HG03097 (cell line): Measurements from ENCODE around the gene ATP5F1D.

Experiments
- ATAC-seq: cut with Tn5 transposase; IDR thresholded peaks from one replicate; pipeline ENCODE4 v1.9.1; 2021; ENCODE audit not compliant: unreplicated experiment, low FRiP score

The ATP5F1D gene

DNA sequence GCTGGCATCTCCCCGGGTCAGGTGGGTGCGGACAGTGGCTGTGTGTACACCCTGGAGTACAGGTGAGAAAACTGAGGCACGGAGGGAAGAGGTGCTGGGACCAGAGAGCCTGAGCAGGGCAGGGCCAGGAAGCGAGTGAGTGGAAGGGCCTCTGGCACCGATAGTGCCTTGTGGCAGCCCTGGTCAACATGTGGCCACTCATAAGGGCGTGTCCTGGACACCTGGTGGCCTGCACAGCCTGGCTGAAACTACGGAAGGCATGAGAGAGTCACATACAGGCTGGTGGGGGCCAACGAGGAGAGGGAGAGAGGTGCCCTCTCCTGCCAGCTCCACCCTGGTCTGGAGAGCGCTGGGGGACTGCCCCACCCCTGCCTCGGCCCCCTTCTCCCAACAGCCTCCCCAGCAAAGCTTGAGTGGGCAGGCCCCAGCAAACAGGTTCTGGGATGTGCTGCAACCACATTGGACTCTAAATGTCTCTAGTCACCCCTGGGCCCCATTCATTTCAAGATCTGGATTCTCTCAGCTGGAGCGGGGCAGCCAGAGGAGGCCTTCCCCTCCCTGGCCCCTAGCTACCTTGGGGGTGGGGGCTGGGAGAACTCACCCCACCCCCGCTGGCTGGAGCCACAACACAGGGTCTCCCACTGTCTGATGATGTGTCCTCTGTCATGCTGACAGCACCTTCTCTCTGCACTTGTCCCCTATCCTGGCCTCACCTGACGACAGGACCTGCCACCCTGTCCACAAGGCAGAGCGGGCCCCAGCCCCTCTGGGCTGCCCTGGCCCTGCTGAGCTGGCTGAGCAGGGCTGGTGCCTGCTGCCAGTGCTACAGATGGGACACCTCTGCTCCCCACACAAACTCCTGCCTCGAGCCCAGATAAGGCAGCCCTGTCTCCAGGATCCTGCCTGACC lies 9.6 kb upstream of the ATP5F1D start:
- ATAC-seq: no peak

GRCh38 chr19:1232652-1233072 lies 8.9 kb upstream of the ATP5F1D start:
- no peak for ATAC-seq

GRCh38 chr19:1233115-1233667 lies 8.4 kb upstream of the ATP5F1D start:
- no peak for ATAC-seq

GRCh38 chr19:1234051-1234954 lies 7.2 kb upstream of the ATP5F1D start:
- no peak for ATAC-seq

- no peak for ATAC-seq
Measured at GRCh38 chr19:1234955-1235380, 6.6 kb upstream of the ATP5F1D start.

DNA sequence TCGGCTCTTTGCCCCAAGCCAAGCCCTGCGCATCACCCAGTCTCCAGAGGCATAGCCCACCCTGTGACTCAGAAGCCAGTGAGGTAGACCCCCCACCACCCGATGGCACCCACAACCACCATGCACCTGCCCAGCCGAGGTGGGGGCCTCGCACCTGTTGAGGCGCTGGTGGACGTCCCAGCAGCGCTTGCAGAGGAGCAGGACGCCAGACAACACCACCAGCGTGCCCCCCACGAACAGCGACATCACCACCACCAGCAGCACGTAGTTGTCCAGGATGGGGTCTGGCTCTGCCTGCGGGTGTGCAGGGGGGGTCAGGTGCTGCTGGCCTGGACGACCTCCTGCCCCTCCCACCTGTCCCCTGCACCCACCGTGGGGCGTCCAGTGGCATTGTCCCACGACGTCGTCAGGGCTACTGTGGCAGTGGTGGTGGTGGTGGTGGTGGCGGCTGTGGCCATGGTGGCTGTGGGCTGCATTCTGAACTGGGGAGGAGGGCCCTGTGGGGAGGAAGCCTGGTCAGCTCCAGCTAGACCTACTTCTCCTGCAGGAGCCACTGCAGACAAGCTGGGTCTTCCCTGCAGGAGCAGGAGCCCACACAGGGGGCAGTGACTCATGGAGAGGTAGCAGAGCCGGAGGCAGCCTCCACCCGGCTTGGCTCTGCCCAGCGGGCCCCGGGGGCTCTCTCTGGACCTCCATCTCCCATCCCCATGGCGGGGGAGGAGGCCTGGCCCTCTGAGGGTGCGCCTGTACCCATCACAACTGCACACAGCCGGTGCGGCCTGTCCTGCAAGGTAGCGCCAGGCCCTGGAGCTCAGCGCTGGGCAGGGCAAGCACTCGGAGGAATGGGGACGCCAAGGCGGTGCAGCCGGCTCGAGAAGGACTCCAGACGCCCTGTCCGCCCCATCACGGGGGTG lies 5.7 kb upstream of the ATP5F1D start:
- no peak for ATAC-seq

GRCh38 chr19:1236576-1236975 lies 5.0 kb upstream of the ATP5F1D start:
- ATAC-seq: no peak

GRCh38 chr19:1237027-1237659 lies 4.4 kb upstream of the ATP5F1D start:
- ATAC-seq: no peak

GRCh38 chr19:1237754-1238368 lies 3.7 kb upstream of the ATP5F1D start, which contains the start of gene CBARP:
CBARP (minus strand) TSS chr19:1238005; CDS start chr19:1236100, 1,905 bp downstream.
- ATAC-seq: no peak

DNA sequence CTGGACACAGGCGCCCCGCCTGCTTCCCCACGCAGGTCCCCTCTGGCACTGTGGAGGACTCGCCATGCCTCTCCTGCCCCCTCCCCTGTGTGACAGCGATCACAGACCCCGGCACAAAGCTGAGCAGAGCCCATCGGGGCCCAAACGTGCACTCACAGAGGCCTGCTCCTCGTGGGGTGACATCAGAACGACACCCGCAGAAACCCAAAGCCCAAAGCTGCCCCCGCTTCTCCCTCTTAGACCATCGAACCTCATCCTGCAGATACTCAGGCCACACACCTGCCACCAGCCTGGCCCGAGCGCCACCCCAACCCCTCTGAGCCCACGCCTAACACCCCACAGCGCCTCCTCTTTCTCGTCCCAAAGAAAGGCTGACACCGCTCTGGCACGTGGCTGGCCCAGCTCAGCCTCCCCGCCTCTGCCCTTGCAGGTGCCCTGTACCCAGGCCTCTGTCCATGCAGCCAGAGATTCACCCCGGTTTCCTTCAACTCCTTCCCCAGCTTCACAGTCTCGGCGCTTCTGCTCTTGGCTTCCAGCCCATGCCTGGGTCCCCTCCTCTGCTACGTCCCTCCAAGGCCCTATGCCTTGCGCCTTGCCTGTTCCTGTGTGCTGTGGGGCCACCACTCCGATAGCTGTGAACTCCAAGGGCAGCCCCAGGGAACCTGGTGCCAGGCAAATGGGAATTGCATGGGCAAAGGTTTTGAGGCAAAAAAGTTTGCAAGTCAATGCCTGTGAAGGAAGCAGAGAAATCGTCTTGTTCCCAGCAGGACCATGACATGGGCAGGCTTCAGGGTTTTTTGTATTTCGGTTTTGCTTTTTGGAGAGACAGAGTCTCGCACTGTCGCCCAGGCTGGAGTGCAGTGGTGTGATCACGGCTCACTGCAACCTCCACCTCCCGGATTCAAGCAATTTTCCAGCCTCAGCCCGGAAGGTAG lies 2.9 kb upstream of the ATP5F1D start:
- no peak for ATAC-seq

DNA sequence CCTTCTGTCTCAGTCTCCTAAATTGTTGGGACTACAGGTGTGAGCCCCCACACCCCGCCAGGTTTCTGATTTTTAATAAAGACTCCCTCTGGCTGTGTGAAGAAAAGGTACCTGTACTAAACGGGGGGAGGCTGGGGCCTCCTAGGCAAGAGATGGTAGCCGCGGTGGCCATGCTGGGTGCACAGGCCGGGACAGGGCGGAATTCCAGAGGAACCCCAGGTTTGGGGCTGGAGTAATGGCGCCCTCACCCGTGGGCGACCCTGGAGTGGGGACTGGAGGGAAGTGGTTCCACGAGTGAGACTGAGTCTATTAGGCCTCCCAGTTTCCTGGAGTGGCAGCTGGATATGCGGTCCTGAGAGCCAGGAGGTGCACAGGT lies 2.1 kb upstream of the ATP5F1D start:
- no peak for ATAC-seq

- peak; percentile 31 for ATAC-seq
Measured at GRCh38 chr19:1239796-1240737, 1.5 kb upstream of the ATP5F1D start.

DNA sequence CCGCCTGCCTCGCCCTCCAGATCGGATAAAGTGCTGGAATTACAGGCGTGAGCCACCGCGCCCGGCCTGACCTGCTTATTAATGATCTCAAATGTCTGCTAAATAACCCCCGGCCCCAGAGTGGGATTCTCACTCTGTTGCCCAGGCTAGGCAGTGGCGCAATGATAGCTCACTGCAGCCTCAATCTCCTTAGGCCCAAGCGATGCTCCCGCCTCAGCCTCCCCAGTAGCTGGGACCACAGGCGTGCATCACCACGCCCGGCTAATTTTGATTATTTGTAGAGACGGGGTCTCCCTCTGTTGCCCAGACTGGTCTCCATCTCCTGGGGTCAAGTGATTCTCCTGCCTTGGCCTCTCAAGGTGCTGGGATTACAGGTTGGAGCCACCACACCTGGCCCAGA lies 626 bp upstream of the ATP5F1D start:
- ATAC-seq: no peak

GRCh38 chr19:1243768-1244692 lies 2.5 kb downstream of the ATP5F1D start:
- ATAC-seq: no peak

DNA sequence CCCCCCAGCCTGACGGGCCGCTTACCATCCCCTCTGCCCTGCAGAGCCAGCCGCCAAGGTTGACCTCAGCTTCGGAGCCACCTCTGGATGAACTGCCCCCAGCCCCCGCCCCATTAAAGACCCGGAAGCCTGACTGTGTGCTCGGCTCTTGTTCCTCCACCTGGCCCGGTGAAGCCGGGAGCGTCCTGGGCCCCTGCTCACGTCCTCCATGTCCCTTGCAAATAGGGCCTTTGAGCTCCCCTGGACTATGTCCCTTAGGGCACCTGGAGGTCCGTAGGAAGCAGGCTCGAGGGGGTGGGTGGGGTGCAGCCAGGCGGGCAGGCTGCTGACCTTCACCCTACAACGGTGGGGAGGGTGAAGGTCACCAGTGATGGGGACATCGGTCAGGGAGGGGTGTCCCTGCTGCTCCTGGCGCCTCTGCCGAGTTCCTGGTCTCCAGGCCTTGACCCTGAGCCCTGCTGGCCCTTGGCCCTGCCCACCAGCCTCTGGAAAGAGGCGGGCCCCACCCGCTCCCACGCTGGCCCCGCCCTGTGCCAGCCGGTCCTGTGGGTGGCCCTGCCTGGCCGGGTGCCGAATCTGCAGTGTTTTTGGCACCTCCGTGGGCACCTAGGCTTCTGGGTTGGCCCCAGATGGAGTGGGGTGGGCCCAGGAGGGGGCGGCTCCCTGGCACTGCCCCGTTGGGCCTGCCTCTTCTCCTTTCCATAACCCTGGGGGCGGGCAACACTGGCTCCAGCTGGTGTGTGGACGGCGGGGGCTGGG lies 3.3 kb downstream of the ATP5F1D start:
- no peak for ATAC-seq
